ENCODE results near the gene OTUD5. TPM values are rescaled to one million over a fixed set of nuclear protein-coding genes. Genes with fewer than 3 reads are reported as not detected.

The OTUD5 gene
- total RNA-seq: 10 to 100 TPM; 21.4 to 38.7 (median 28.5) TPM
- polyA plus RNA-seq: 10 to 100 TPM; 17.5 to 34.8 (median 18.6) TPM
- long read RNA-seq, donor 1, transcript OTUD5-202 (9 exons, 2,692 nt): major isoform, 5 of 13 reads
- long read RNA-seq, donor 1, partial matches to known transcripts: 0 of 13 reads
- long read RNA-seq, donor 1, other reads (novel, unspliced or antisense): 7 of 13 reads
- long read RNA-seq, donor 2, transcript OTUD5-202 (9 exons, 2,692 nt): major isoform, 31 of 44 reads
- long read RNA-seq, donor 2, partial matches to known transcripts: 4 of 44 reads
- long read RNA-seq, donor 2, other reads (novel, unspliced or antisense): 5 of 44 reads

DNA sequence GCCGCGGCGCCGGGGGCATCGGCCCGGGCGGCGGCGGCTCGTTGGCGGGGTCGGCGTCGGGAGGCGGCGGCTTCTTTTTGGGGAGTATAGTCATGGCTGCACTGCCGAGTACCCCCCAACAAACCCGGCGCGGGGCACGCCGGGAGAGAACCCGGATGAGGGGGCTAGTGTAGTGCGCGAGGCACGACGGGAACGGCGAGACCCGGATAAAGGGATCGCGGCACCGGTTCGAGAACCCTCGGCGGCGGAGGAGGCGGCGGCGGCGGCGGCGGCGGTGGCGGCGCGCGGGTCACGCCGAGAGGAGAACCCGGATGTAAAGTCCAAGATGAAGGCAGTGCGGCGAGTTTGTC is at the start of gene OTUD5:
Gene OTUD5, minus strand, starts transcription at position 131 of the 350 bp plus-strand sequence. Its CDS starts 37 bp downstream, at position 94.
- peak within 1 kb of the TSS; percentile 93 for H3K27ac ChIP-seq
- TF ChIP-seq CTCF (IDR thresholded peaks at IDR 0.05): no peak
- DNase-seq (peak; percentile 67 to 78), ATAC-seq (peak; percentile 0 to 25 (median 8))
- H3K36me3 ChIP-seq (ENCODE audit: insufficient read depth in 1 of 2, low read depth in 1 of 2): peaks cover 0 to 4% of the 10 kb centered on the region in 2 donors
- H3K4me3 ChIP-seq: peak within 1 kb of the TSS; percentile 76
- H3K4me1 ChIP-seq: peaks cover 6% of the 10 kb centered on the region
- no peaks in the 10 kb centered on the region for H3K27me3 ChIP-seq (ENCODE audit: insufficient read depth in 3 of 3, low read length in 2 of 3)
- WGBS, 3 donors: 0 to 43% (median 0%) methylated on average over 4 to 53 of the region's 53 CpGs
- intact Hi-C loops (cut with DNase I): loop anchor here in 1 of 2 donors (5.0 kb wide), 1 partner anchor 35 kb away; no protein-coding TSS in a partner anchor
- H3K9me3 ChIP-seq: no peaks in the 10 kb centered on the region

- H3K27me3 ChIP-seq (ENCODE audit: insufficient read depth in 3 of 3, low read length in 2 of 3): no peaks in the 10 kb centered on the region
- no peaks in the 10 kb centered on the region for H3K9me3 ChIP-seq
- H3K4me1 ChIP-seq: no peaks in the 10 kb centered on the region
- no peak for TF ChIP-seq CTCF (IDR thresholded peaks at IDR 0.05)
- ATAC-seq (no peak), DNase-seq (no peak)
- no peak overlapping the region for H3K27ac ChIP-seq
- H3K36me3 ChIP-seq (ENCODE audit: insufficient read depth in 1 of 2, low read depth in 1 of 2): peaks cover 0 to 6% of the 10 kb centered on the region in 2 donors
- 72 to 80% (median 75%) methylated on average over 5 of the region's 5 CpGs for WGBS, 3 donors
- H3K4me3 ChIP-seq: no peak overlapping the region
- intact Hi-C loops (cut with DNase I): loop anchor here (5.0 kb wide), 2 partner anchors 34 to 39 kb away; partner anchors contain the start of gene TFE3 (in 1 of the 2)
Observed at GRCh38 chrX:49003696-49004095, 46.3 kb upstream of the OTUD5 start.

- DNase-seq: peak; percentile 61 to 84
- TF ChIP-seq CTCF (IDR thresholded peaks at IDR 0.05): no peak
- peaks cover 0 to 16% of the 10 kb centered on the region in 2 donors for H3K36me3 ChIP-seq (ENCODE audit: insufficient read depth in 1 of 2, low read depth in 1 of 2)
- peak within 1 kb of the TSS; percentile 81 for H3K27ac ChIP-seq
- intact Hi-C loops (cut with DNase I): loop anchor here (5.0 kb wide), 2 partner anchors 35 to 40 kb away; partner anchors contain the start of gene TFE3 (in 1 of the 2)
- peak; percentile 90 to 97 (median 94) for ATAC-seq
- WGBS, 3 donors: 1 to 27% (median 2%) methylated on average over 27 to 38 of the region's 38 CpGs
- no peaks in the 10 kb centered on the region for H3K27me3 ChIP-seq (ENCODE audit: insufficient read depth in 3 of 3, low read length in 2 of 3)
- H3K4me1 ChIP-seq: no peaks in the 10 kb centered on the region
- H3K4me3 ChIP-seq: peak within 1 kb of the TSS; percentile 79
- H3K9me3 ChIP-seq: no peaks in the 10 kb centered on the region
Observed at GRCh38 chrX:49002091-49002935, 44.9 kb upstream of the OTUD5 start, which contains the start of gene GRIPAP1. TSS of gene GRIPAP1 (minus strand) at chrX:49002264. CDS start at chrX:49002229, 35 bp downstream.

DNA sequence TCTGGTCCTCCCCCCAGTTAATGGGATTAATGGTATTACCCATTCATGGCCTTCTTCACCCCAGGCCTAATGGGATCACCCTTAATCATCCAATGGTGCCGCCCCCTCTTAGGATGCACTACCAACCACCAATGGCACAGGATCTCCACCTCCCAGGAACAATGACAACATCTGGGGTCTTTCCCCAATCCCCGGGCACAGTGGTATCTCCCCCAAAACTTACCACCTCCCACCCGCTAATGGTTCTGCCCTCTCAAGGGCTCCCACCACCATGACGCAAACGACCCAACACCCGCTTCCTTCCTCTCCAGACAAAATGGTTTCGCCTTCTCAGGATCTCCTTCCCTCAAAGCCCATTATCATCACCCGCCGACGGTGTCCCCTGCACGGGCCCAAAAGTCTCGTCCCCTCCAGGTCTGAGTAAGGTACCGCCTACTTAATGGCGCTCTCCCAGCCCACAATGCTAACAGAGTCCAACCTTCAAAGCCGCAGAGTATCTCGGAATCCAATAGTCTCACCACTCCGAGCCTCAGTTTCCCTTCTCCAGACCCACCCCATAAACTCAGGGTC is 44.2 kb upstream of the OTUD5 start:
- no peak for TF ChIP-seq CTCF (IDR thresholded peaks at IDR 0.05)
- Histone ChIP-seq H3K36me3 (ENCODE audit: insufficient read depth in 1 of 2, low read depth in 1 of 2) (peaks cover 0 to 22% of the 10 kb centered on the region in 2 donors), H3K27ac (peak overlapping the region; percentile 81), H3K27me3 (ENCODE audit: insufficient read depth in 3 of 3, low read length in 2 of 3) (no peaks in the 10 kb centered on the region), H3K4me1 (no peaks in the 10 kb centered on the region), H3K4me3 (peak overlapping the region; percentile 79), H3K9me3 (no peaks in the 10 kb centered on the region)
- DNase-seq: no peak
- WGBS, 3 donors: 1 to 30% (median 2%) methylated on average over 15 to 17 of the region's 17 CpGs
- intact Hi-C loops (cut with DNase I): loop anchor here (5.0 kb wide), 2 partner anchors 36 to 41 kb away; partner anchors contain the start of gene TFE3 (in 1 of the 2)
- ATAC-seq: peak; percentile 18 to 37 (median 30)
